ENCODE measurements around the gene PTPRA.
"Not testable (repeated sequence)": the region's sequence is repeated elsewhere in the genome, so short reads cannot be mapped to it uniquely, and the experiment has no call there.

PTPRA gene

DNA sequence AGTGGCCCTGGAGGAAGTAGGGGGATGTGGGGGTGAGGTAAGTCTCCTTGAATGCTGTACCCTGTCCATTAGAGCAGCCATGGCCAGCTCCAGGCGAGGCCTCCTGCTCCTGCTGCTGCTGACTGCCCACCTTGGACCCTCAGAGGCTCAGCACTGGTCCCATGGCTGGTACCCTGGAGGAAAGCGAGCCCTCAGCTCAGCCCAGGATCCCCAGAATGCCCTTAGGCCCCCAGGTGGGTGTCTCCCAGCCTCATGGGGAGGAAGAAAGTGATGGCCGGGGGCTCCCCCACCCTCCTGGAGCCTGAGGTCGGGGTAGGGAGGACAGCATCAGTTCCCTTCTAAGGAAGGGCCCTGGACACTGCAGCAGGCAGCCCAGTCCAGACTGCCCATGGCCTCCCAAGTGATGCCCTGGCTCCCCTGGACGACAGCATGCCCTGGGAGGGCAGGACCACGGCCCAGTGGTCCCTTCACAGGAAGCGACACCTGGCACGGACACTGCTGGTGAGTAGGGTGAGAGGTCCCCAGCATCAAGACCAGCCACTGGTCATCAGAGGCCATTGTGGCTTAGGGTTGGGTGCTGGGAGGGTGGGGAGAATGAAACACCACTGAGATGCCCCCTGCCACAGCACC lies 171.2 kb downstream of the PTPRA start:
- no peak for DNase-seq (ENCODE audit: low read depth)

GRCh38 chr20:3045042-3045815 lies 171.9 kb downstream of the PTPRA start:
- DNase-seq (ENCODE audit: low read depth), result peak; percentile 24

DNA sequence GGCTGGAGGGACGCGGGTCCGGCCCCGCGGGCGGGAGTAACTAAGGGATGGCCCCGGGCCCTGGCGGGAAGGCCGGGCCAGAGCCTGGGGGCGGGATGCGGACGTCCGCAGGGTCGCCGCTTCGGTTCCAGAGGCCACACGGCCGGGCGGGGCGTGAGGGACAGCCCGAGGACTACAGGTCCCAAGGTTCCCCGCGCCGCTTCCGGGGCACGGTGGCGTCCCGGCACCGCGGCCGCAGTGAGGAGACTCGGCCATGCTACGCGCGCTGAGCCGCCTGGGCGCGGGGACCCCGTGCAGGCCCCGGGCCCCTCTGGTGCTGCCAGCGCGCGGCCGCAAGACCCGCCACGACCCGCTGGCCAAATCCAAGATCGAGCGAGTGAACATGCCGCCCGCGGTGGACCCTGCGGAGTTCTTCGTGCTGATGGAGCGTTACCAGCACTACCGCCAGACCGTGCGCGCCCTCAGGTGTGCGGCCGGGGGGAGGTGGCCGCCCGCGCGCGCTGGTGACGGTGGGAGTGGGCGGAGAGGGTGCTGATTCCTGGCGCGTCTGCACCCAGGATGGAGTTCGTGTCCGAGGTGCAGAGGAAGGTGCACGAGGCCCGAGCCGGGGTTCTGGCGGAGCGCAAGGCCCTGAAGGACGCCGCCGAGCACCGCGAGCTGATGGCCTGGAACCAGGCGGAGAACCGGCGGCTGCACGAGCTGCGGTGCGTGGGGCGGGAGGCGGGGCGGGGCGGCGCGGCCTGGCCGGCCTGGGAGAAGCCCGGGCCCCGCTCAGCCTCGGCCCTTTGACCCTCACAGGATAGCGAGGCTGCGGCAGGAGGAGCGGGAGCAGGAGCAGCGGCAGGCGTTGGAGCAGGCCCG lies 172.8 kb downstream of the PTPRA start, which contains the start of gene MRPS26:
MRPS26 (plus strand) TSS at position 237 of the 861 bp plus-strand sequence; CDS start at position 254, 17 bp downstream.
- DNase-seq (ENCODE audit: low read depth), result peak; percentile 57

DNA sequence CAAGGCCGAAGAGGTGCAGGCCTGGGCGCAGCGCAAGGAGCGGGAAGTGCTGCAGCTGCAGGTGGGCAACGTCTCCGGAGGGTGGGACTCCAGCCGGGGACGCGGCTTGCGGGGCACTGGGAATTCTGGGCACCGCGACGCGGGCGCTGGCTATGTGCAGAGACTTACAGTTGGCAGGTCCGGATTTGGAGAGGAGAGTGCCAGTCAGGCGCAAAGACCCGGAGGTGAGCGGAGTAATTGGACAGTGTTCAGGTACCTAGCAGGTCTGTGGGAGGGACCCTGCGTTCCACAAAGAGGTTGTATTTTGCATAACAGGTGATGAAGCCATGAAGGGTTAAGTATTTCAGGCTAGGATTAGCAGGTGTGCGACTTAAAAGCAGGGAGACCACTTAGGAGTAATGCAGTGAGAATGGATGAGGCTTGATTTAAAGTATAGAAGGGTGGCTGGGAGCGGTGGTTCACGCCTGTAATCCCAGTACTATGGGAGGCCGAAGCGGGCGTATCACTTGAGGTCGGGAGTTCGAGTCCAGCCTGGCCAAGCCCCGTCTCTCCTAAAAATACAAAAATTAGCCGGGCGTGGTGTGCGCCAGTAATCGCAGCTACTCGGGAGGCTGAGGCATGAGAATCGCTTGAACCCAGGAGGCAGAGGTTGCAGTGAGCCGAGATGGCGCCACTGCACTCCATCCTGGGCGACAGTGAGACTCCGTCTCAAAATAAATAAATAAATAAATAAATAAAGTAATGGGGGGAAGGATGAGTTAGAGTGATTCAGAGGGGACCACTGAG lies 173.6 kb downstream of the PTPRA start:
- DNase-seq (ENCODE audit: low read depth), result no peak

- no peak for DNase-seq (ENCODE audit: low read depth)
These were observed 174.5 kb downstream of the PTPRA start for GRCh38 chr20:3047486-3048419.

- DNase-seq (ENCODE audit: low read depth), result no peak
These were observed 178.2 kb downstream of the PTPRA start for GRCh38 chr20:3051385-3052019.

GRCh38 chr20:3059489-3059888 lies 186.2 kb downstream of the PTPRA start:
- DNase-seq (ENCODE audit: low read depth), result no peak

DNA sequence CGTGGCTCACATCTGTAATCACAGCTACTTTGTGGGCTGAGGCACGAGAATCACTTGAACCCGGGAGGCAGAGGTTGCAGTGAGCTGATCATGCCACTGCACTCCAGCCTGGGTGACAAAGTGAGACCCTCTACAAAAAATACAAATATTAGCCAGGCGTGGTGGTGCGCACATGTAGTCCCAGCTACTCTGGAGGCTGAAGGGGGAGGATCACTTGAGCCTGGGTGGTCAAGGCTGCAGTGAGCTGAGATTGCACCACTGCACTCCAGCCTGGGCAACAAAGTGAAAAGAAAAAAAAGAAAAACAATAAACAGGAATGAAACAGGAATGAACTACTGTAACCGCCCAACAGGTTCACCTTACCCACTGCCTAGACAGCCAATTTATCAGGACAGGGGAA lies 190.8 kb downstream of the PTPRA start:
- DNase-seq (ENCODE audit: low read depth), result not testable (repeated sequence)

GRCh38 chr20:3067139-3068014 lies 194.1 kb downstream of the PTPRA start:
- no peak for DNase-seq (ENCODE audit: low read depth)

GRCh38 chr20:3068075-3068474 lies 194.8 kb downstream of the PTPRA start:
- DNase-seq (ENCODE audit: low read depth), result no peak

DNA sequence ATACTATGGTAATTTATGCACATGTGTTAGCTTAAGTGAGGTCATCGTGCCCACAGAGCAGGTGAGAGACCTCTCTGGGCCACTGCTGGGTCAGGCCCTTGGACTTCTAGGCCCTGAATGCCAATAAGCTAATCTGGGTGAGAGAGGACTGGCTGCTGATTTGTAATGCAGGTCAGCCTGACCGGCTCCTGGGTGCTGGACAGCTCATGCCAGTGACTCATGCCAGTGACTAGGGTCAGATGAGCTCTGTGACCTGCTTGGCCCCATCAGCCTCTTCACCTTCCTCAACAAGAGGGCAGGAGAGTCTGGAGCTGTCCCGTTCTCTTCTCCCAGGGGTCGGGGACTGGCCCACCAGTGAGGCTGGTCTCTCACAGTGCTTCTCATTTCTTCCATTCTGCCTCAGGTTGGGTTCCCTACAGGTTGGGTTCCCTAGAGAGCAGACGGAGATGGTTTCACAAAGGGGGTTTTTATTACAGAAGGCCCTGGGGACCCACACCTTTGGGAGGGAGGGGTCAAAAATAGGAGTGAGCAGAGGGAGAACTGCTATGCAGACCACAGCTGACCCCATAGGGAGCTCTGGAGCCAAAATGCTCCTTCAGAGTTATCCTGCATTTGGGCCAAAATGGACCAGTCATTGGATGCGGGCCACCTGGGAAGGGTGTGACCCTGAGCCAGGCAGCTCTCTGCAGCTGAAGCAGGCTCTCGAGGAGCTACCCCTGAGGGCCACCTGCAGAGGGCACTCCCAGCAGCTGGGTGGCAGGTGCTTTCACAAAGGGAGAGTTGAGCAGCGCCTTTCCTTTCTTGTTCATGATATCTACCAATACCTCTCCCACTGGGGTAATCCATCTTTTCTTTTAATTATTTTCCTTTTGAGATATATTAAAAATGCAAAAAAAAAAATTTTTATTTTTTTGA lies 196.0 kb downstream of the PTPRA start:
- no peak for DNase-seq (ENCODE audit: low read depth)

GRCh38 chr20:3070725-3071124 lies 197.4 kb downstream of the PTPRA start:
- no peak for DNase-seq (ENCODE audit: low read depth)

GRCh38 chr20:3071266-3071609 lies 198.0 kb downstream of the PTPRA start:
- no peak for DNase-seq (ENCODE audit: low read depth)

DNA sequence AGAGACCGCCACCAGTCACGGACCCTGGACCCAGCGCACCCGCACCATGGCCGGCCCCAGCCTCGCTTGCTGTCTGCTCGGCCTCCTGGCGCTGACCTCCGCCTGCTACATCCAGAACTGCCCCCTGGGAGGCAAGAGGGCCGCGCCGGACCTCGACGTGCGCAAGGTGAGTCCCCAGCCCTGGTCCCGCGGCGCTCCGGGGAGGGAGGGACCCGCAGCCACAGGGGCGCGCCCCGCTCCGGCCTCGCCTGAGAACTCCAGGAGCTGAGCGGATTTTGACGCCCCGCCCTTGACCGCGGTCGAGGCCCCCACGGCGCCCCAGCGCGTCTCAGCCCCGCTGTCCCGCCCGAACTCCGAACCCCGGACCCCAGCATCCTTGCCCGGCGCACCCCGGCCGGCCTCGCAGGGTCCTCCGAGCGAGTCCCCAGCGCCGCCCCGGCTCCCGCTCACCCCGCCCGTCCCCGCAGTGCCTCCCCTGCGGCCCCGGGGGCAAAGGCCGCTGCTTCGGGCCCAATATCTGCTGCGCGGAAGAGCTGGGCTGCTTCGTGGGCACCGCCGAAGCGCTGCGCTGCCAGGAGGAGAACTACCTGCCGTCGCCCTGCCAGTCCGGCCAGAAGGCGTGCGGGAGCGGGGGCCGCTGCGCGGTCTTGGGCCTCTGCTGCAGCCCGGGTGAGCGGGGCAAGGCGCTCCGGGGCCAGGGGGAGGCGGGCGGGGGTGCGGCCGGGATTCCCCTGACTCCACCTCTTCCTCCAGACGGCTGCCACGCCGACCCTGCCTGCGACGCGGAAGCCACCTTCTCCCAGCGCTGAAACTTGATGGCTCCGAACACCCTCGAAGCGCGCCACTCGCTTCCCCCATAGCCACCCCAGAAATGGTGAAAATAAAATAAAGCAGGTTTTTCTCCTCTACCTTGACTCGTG lies 198.6 kb downstream of the PTPRA start, which contains the start of gene OXT:
OXT (plus strand) TSS at position 11 of the 920 bp plus-strand sequence; CDS start at position 47, 36 bp downstream.
- peak; percentile 34 for DNase-seq (ENCODE audit: low read depth)

GRCh38 chr20:3072530-3073250 lies 199.4 kb downstream of the PTPRA start:
- no peak for DNase-seq (ENCODE audit: low read depth)

GRCh38 chr20:3073251-3073643 lies 200.0 kb downstream of the PTPRA start:
- not testable (repeated sequence) for DNase-seq (ENCODE audit: low read depth)
